A673 (cell line): ENCODE measurements around the gene CD40. TPM values are rescaled to one million over a fixed set of nuclear protein-coding genes. Genes with fewer than 3 reads are reported as not detected.

Experiments used
- BruUV-seq: library from RNA; stranded (reverse); fragments of 400-500 nt; replicated peaks from 2 replicates; lab custom pipeline; 2021; lab: Mats Ljungman, UMichigan
- CTCF ChIA-PET: fragments of 300-600 bp; sonication (Branson Sonifier 250); formaldehyde crosslinking; loops from one replicate; lab custom pipeline; 2022; ENCODE audit warnings: antibody characterized with exemption; lab: Charles Lee
- POLR2A ChIA-PET: fragments of 300-600 bp; sonication (Branson Sonifier 250); formaldehyde crosslinking; loops from one replicate; lab custom pipeline; 2022; ENCODE audit warnings: antibody characterized with exemption; ENCODE audit not compliant: low non-redundant PET; lab: Charles Lee
- DNase-seq: peaks from one replicate; pipeline ENCODE4 v3.0.0-alpha.2; 2015; ENCODE audit warnings: low spot score
- H3K27ac ChIP-seq: fragments of 200-600 bp; sonication (generic); 2 replicates; pipeline ENCODE4 v1.5.1; 2016; ENCODE audit warnings: mixed run types, low read depth, mild to moderate bottlenecking, mixed read lengths, antibody characterized with exemption, low read length; ENCODE audit not compliant: poor library complexity, severe bottlenecking
- H3K27me3 ChIP-seq: fragments of 200-600 bp; sonication (generic); replicated peaks from 2 replicates; pipeline ENCODE4 v1.6.1; 2017; ENCODE audit warnings: mixed run types, low read depth, mild to moderate bottlenecking, mixed read lengths, antibody characterized with exemption, low read length; ENCODE audit not compliant: insufficient read depth, poor library complexity
- H3K36me3 ChIP-seq: fragments of 200-600 bp; sonication (generic); 2 replicates; pipeline ENCODE4 v1.6.1; 2016; ENCODE audit warnings: mixed run types, mild to moderate bottlenecking, mixed read lengths, antibody characterized with exemption, low read length; ENCODE audit not compliant: insufficient read depth, poor library complexity, severe bottlenecking
- H3K4me1 ChIP-seq: fragments of 200-600 bp; sonication (generic); 2 replicates; pipeline ENCODE4 v1.6.1; 2017; ENCODE audit warnings: mixed run types, mild to moderate bottlenecking, mixed read lengths, antibody characterized with exemption, low read length; ENCODE audit not compliant: insufficient read depth, poor library complexity, severe bottlenecking
- H3K4me3 ChIP-seq: fragments of 200-600 bp; sonication (generic); 2 replicates; pipeline ENCODE4 v1.5.1; 2016; ENCODE audit warnings: low read depth, mixed run types, mild to moderate bottlenecking, mixed read lengths, low read length; ENCODE audit not compliant: poor library complexity, severe bottlenecking
- H3K9me3 ChIP-seq: fragments of 200-600 bp; sonication (generic); 2 replicates; pipeline ENCODE4 v1.6.1; 2016; ENCODE audit warnings: mixed run types, low read depth, mild to moderate bottlenecking, mixed read lengths, antibody characterized with exemption, low read length; ENCODE audit not compliant: poor library complexity, severe bottlenecking
- EZH2 ChIP-seq: fragments of 200-600 bp; sonication (generic); IDR thresholded peaks from 2 replicates; pipeline ENCODE4 v1.6.1; 2017; ENCODE audit warnings: borderline replicate concordance, low read depth, mild to moderate bottlenecking, mixed read lengths, antibody characterized with exemption, low read length; ENCODE audit not compliant: poor library complexity, severe bottlenecking
- intact Hi-C: fragments of 100-400 bp; cut with micrococcal nuclease; formaldehyde crosslinking; loops from one replicate; pipeline ENCODE4 v1.10.0; 2022; ENCODE audit not compliant: unreplicated experiment
- total RNA-seq: library from RNA; stranded (reverse); gene quantifications from 2 replicates; pipeline ENCODE4 v1.2.3, GENCODE V29; 2021
- TF ChIP-seq, protein P1 (sequence below): fragments of 300-800, 200-600 bp; sonication (generic); conservative IDR thresholded peaks from 2 replicates; pipeline ENCODE4 v1.5.1; 2017; ENCODE audit warnings: low read depth, mild to moderate bottlenecking, antibody characterized with exemption, low read length, moderate library complexity, mixed read lengths

Gene CD40
- total RNA-seq, 1 experiment from 2014 or later = 16.3 TPM

DNA sequence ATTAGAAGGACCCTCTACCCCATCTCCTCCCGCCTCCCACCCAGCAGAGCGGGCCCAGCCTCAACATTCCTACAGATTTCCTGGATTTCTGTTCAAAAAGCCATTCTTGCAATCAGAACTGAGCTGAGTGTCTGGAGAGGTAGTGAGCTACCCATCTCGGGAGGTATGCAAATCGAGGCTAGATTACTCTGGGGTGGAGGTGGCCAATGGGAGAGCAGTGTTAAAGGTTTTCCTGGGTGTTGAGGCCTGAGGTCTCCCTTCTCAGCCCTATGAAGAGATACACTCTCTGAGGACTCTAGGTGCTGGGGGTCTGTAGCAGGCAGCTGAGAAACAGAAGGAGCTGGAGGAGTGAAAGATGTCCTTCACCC, 57.0 kb downstream of the CD40 start:
- no peak overlapping the region for H3K27ac ChIP-seq
- H3K9me3 ChIP-seq = no peaks in the 10 kb centered on the region
- H3K27me3 ChIP-seq = peaks cover 36% of the 10 kb centered on the region
- no peak for DNase-seq
- H3K4me3 ChIP-seq = no peak overlapping the region
- TF ChIP-seq EZH2 = no peak
- TF ChIP-seq, protein P1, sequence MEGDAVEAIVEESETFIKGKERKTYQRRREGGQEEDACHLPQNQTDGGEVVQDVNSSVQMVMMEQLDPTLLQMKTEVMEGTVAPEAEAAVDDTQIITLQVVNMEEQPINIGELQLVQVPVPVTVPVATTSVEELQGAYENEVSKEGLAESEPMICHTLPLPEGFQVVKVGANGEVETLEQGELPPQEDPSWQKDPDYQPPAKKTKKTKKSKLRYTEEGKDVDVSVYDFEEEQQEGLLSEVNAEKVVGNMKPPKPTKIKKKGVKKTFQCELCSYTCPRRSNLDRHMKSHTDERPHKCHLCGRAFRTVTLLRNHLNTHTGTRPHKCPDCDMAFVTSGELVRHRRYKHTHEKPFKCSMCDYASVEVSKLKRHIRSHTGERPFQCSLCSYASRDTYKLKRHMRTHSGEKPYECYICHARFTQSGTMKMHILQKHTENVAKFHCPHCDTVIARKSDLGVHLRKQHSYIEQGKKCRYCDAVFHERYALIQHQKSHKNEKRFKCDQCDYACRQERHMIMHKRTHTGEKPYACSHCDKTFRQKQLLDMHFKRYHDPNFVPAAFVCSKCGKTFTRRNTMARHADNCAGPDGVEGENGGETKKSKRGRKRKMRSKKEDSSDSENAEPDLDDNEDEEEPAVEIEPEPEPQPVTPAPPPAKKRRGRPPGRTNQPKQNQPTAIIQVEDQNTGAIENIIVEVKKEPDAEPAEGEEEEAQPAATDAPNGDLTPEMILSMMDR = no peak
- H3K4me1 ChIP-seq = no peaks in the 10 kb centered on the region
- ChIA-PET CTCF (interaction anchor here (0.5 to 0.7 kb wide), 4 partner anchors 40 to 243 kb away, joined by 3 to 5 read pairs (median 3); no protein-coding TSS in a partner anchor), POLR2A (no interaction called here)
- H3K36me3 ChIP-seq = no peaks in the 10 kb centered on the region
- BruUV-seq = no TSS peak
- intact Hi-C loops = loop anchor here (2.0 to 10.0 kb wide), 2 partner anchors 60 to 152 kb away; partner anchors contain the start of gene CD40

DNA sequence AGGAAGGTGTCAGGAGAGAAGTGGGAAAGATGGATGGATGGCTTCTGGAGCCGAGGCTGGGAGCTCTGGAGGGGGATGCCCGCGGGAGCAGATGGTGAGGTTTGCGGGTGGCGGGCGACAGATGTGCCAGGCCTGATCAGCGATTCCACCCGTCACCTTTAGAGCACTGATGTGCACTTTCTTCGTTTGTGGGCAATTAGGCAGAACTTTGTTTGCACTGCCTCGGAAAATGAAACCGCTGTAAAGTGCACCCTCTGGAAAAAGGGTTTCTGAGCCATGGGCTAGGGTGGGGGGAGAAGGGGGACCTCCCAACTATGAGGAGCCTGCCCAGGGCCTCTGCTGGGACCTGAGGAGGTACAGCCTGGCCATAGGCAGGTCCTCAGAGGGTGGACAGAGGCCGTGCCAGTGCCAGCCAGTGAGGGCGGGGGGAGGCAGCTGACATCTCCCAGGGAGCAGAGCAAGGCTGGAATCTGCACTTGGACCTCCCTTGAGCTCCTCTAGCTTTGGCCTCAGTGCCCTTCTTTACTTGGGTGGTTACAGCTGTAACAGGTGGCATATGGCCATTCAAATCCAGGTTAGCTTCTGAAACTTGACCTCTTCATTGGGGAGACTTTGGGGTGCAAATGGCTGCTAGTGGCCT, 58.7 kb downstream of the CD40 start:
- H3K27ac ChIP-seq = no peak overlapping the region
- TF ChIP-seq, protein P1 = no peak
- TF ChIP-seq EZH2 = no peak
- CTCF ChIA-PET = no interaction called here
- BruUV-seq = no TSS peak
- peaks cover 41% of the 10 kb centered on the region for H3K27me3 ChIP-seq
- no peaks in the 10 kb centered on the region for H3K36me3 ChIP-seq
- intact Hi-C loops = loop anchor here (10.0 kb wide), 1 partner anchor 62 kb away; the partner anchor contains the start of gene CD40
- DNase-seq = no peak
- H3K4me1 ChIP-seq = no peaks in the 10 kb centered on the region
- H3K4me3 ChIP-seq = no peak overlapping the region
- POLR2A ChIA-PET = no interaction called here
- no peaks in the 10 kb centered on the region for H3K9me3 ChIP-seq

DNA sequence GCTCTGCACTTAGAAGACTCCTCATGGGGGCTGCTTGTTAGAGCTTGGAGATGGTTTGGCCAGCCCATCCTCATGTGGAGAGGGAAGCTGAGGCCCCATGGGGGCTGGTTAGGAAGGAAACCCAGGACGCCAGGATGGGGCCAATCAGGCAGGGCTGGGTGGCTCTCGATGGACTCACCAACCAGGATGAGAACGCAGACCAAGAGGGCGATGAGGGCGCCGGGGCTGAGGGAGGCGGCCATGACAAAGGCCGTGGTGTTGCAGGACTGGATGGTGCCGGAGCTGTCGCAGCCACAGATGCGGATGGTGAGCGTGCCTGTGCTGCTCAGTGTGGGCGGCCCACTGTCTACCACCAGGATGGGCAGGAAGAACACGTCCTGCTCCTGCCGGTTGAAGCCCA, 59.7 kb downstream of the CD40 start:
- CTCF ChIA-PET = no interaction called here
- no peak overlapping the region for H3K4me3 ChIP-seq
- no peaks in the 10 kb centered on the region for H3K9me3 ChIP-seq
- no peaks in the 10 kb centered on the region for H3K36me3 ChIP-seq
- DNase-seq = no peak
- H3K27me3 ChIP-seq = peaks cover 35% of the 10 kb centered on the region
- no peak overlapping the region for H3K27ac ChIP-seq
- BruUV-seq = no TSS peak
- POLR2A ChIA-PET = no interaction called here
- TF ChIP-seq, protein P1 = no peak
- no peak for TF ChIP-seq EZH2
- intact Hi-C loops = loop anchor here (10.0 kb wide), 1 partner anchor 63 kb away; the partner anchor contains the start of gene CD40
- no peaks in the 10 kb centered on the region for H3K4me1 ChIP-seq
